DND-41 (cell line): ENCODE measurements around the gene KCNAB1.

Source experiments
- ATAC-seq: fragments of 200-7000 bp; cut with Tn5 transposase; 3 replicates; pipeline ENCODE4 v1.9.1; 2021; ENCODE audit warnings: low read depth; ENCODE audit not compliant: insufficient read depth
- DNase-seq: peaks from one replicate; pipeline ENCODE4 v3.0.0-alpha.2; 2020
- H2AFZ ChIP-seq: 2 replicates; pipeline ENCODE4 v1.6.0; 2012; ENCODE audit warnings: low read depth, low read length
- H3K27ac ChIP-seq: 2 replicates; pipeline ENCODE4 v1.5.1; 2012; ENCODE audit warnings: low read length, inconsistent platforms
- H3K27me3 ChIP-seq: fragments of 200-600 bp; sonication (generic); 2 replicates; pipeline ENCODE4 v1.6.0; 2012; ENCODE audit warnings: low read length, mild to moderate bottlenecking, inconsistent platforms; ENCODE audit not compliant: insufficient read depth, poor library complexity
- H3K36me3 ChIP-seq: 2 replicates; pipeline ENCODE4 v1.5.1; 2012; ENCODE audit warnings: low read length, inconsistent platforms; ENCODE audit not compliant: insufficient read depth
- H3K4me1 ChIP-seq: 2 replicates; pipeline ENCODE4 v1.5.1; 2012; ENCODE audit warnings: mild to moderate bottlenecking, low read length; ENCODE audit not compliant: insufficient read depth
- H3K4me2 ChIP-seq: 2 replicates; pipeline ENCODE4 v1.6.0; 2012; ENCODE audit warnings: mild to moderate bottlenecking, moderate library complexity, low read length, inconsistent platforms; ENCODE audit not compliant: insufficient read depth
- H3K4me3 ChIP-seq, 2 experiments: fragments of 200-600 bp in 1 of 2; shearing (Covaris generic) in 1 of 2; 2 replicates each; pipeline ENCODE4 v1.5.1; 2012 to 2016; ENCODE audit warnings: inconsistent platforms in 2 of 2, low read length in 2 of 2, mild to moderate bottlenecking in 2 of 2, low read depth in 1 of 2, moderate library complexity in 1 of 2
- H3K79me2 ChIP-seq: 2 replicates; pipeline ENCODE4 v1.6.0; 2012; ENCODE audit warnings: low read length, inconsistent platforms; ENCODE audit not compliant: insufficient read depth
- H3K9ac ChIP-seq: 2 replicates; pipeline ENCODE4 v1.6.0; 2012; ENCODE audit warnings: low read depth, mild to moderate bottlenecking, inconsistent platforms, low read length, moderate library complexity
- H3K9me3 ChIP-seq: 2 replicates; pipeline ENCODE4 v1.5.1; 2012; ENCODE audit warnings: low read length, moderate library complexity, mild to moderate bottlenecking, inconsistent platforms; ENCODE audit not compliant: insufficient read depth, severe bottlenecking
- H4K20me1 ChIP-seq: 2 replicates; pipeline ENCODE4 v1.6.0; 2012; ENCODE audit warnings: low read length; ENCODE audit not compliant: insufficient read depth
- CTCF ChIP-seq: IDR thresholded peaks from 2 replicates; pipeline ENCODE4 v1.5.1; 2012; ENCODE audit warnings: borderline replicate concordance, low read length, moderate library complexity, mild to moderate bottlenecking; ENCODE audit not compliant: poor library complexity, severe bottlenecking; ENCODE audit errors: extremely low read depth
- EZH2 ChIP-seq: IDR thresholded peaks from 3 replicates; pipeline ENCODE4 v1.6.1; 2012; ENCODE audit warnings: borderline replicate concordance, low read depth, mild to moderate bottlenecking, moderate library complexity, low read length, inconsistent platforms; ENCODE audit not compliant: severe bottlenecking

KCNAB1 gene

DNA sequence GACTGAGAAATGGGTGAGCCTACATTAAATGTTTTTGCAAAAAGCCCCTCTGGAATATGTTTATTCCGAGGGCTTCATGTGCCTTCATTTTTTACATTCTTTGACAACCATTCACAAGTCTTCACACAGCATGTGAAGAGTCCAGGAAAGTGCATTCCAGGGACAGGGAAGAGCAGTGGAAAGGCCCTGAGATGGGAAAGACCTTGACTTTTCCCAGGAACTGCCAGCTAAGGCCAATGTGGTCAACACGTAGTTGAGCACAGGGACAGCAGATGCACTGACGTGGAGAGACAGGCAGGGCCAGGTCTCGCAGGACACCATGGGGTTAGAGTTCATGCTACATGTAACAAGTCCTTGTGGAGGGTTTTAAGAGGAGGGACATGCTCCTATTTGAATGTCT is 412.8 kb downstream of the KCNAB1 start:
- DNase-seq: no peak
- H3K27me3 ChIP-seq: no peaks in the 10 kb centered on the region
- no peak overlapping the region for H2AFZ ChIP-seq
- ATAC-seq: no peak
- no peak for TF ChIP-seq EZH2
- no peak for TF ChIP-seq CTCF
- no peak overlapping the region for H3K4me3 ChIP-seq
- H3K9me3 ChIP-seq: no peaks in the 10 kb centered on the region
- H3K36me3 ChIP-seq: no peaks in the 10 kb centered on the region
- no peak overlapping the region for H3K27ac ChIP-seq
- no peak overlapping the region for H3K9ac ChIP-seq
- H4K20me1 ChIP-seq: no peaks in the 10 kb centered on the region; the same call in 1 of the 2 replicates
- H3K4me1 ChIP-seq: no peaks in the 10 kb centered on the region
- H3K79me2 ChIP-seq: no peaks in the 10 kb centered on the region
- H3K4me2 ChIP-seq: no peak overlapping the region

GRCh38 chr3:156535162-156535627 is 414.8 kb downstream of the KCNAB1 start:
- Histone ChIP-seq H3K4me1 (no peaks in the 10 kb centered on the region), H3K36me3 (peaks cover 9% of the 10 kb centered on the region; the same call in 1 of the 2 replicates), H3K4me2 (no peak overlapping the region), H3K9me3 (no peaks in the 10 kb centered on the region), H4K20me1 (no peaks in the 10 kb centered on the region; the same call in 1 of the 2 replicates), H3K79me2 (no peaks in the 10 kb centered on the region), H3K4me3 (no peak overlapping the region), H3K27ac (no peak overlapping the region), H3K9ac (no peak overlapping the region), H2AFZ (no peak overlapping the region), H3K27me3 (no peaks in the 10 kb centered on the region)
- DNase-seq: no peak
- peak; percentile 27; the same call in 1 of the 3 replicates for ATAC-seq
- TF ChIP-seq CTCF (no peak), EZH2 (no peak)

DNA sequence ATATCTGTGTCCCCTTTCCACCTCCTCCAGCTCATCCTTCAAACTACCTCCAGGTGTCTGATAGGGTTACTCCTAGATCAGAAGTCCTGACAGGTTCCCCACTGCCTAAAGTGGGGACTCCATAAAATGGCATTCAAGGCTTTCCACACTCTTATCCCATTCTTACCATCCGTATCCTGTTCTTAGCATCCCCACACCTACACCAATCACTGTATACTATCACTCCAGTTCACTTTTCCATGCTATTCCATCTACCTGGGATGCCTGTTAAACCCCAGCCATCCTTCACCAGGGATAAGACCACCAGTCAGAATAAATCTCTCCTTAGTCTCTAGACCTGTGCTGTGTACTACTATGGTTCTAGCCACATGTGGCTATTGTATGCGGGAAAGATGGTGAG is 415.4 kb downstream of the KCNAB1 start:
- Histone ChIP-seq H3K27me3 (no peaks in the 10 kb centered on the region), H2AFZ (no peak overlapping the region), H3K27ac (no peak overlapping the region), H3K4me2 (no peak overlapping the region), H3K9ac (no peak overlapping the region), H3K4me1 (no peaks in the 10 kb centered on the region), H4K20me1 (no peaks in the 10 kb centered on the region; the same call in 1 of the 2 replicates), H3K36me3 (peaks cover 12% of the 10 kb centered on the region; the same call in 1 of the 2 replicates), H3K79me2 (no peaks in the 10 kb centered on the region), H3K9me3 (no peaks in the 10 kb centered on the region), H3K4me3 (no peak overlapping the region)
- TF ChIP-seq EZH2 (no peak), CTCF (no peak)
- no peak for ATAC-seq
- DNase-seq: no peak
